Brain microvascular endothelial cell (primary cell): ENCODE measurements around the gene FAM120C.

Source experiments
- DNase-seq: peaks from one replicate; pipeline ENCODE4 v3.0.0-alpha.2; 2020
- H3K27ac ChIP-seq: fragments of 250-450 bp; sonication (Bioruptor Pico); 2 replicates; pipeline ENCODE4 v1.5.1; 2020; ENCODE audit warnings: mild to moderate bottlenecking, moderate library complexity
- H3K27me3 ChIP-seq: fragments of 250-450 bp; sonication (Bioruptor Pico); replicated peaks from 2 replicates; pipeline ENCODE4 v1.5.1; 2020; ENCODE audit warnings: mild to moderate bottlenecking
- H3K36me3 ChIP-seq: fragments of 250-450 bp; sonication (Bioruptor Pico); replicated peaks from 2 replicates; pipeline ENCODE4 v1.5.1; 2020; ENCODE audit warnings: mild to moderate bottlenecking
- H3K4me3 ChIP-seq: 2 replicates; pipeline ENCODE4 v1.5.1; 2011; ENCODE audit warnings: low read depth, mild to moderate bottlenecking, control low read depth, low read length, moderate library complexity
- CTCF ChIP-seq: IDR thresholded peaks from 2 replicates; pipeline ENCODE4 v1.5.1; 2011; ENCODE audit warnings: low read depth, mild to moderate bottlenecking, moderate library complexity, low read length, control low read depth, inconsistent platforms; ENCODE audit errors: missing control alignments
- in situ Hi-C: cut with HindIII; loops from 2 replicates; pipeline ENCODE4 v1.10.0; 2017; ENCODE audit warnings: low sequenced_read_pairs, low pct_ligation_motif_present

FAM120C gene

DNA sequence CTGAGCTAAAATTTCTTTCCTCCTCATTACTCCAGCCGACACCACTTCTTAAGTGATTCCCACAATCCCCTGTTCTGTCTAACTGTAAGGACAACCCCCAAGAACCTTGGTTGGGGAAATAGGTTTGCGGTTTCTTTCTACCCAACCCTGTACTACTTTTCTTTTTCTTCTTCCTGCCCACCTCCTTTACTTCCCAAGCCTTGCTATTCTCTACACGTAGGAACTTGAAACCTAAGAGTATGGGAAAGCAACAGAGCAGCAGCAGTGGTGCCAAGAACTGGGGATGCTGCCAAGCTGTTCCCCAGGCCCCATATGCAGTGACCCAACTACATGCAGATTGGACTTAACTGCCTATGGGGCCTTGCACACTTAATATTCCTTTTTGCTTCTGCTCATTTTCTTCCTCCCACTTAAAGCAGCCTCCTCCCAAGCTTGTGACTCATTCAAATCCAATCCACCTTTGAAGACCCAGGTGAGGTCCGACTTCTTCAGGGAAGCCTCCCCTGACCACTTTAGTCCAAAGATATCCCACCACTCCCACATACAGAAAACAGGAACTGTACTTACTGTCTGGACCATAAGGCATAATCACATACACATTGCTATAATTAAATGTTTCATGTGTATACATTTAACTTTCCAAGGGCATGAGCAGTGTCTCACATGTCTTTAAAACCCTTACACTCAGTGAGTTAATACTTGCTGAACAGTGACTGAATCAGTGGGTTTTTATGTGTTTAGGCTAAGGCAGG, 1.7 kb downstream of the FAM120C start:
- peak overlapping the region; percentile 8 for H3K27ac ChIP-seq

DNA sequence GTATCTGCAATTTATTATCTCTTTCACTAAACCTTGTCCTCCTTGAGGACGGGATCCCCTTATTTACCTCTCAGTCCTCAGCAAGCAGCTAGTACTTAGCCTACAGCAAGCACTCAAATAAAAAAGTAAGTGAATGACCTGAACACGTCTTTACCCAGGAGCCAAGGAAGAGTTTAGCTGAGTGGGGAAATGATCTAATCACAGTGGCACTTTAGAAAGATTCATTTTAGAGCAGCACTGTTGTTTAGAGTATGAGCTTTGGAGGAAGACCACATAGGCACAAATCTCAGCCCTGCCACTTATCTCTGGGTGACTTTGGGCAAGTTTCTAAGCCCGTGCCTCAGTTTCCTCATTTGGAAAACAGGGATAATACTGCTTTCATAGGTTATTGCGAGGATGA, 2.7 kb downstream of the FAM120C start:
- in situ Hi-C loops = no loop called here
- H3K27ac ChIP-seq = no peak overlapping the region
- no peaks in the 10 kb centered on the region for H3K36me3 ChIP-seq
- no peak for TF ChIP-seq CTCF
- H3K27me3 ChIP-seq = no peaks in the 10 kb centered on the region
- H3K4me3 ChIP-seq = peak overlapping the region; percentile 67
- no peak for DNase-seq

More for the DNA sequence above, 1.7 kb downstream of the FAM120C start:
- DNase-seq = no peak
- no peak for TF ChIP-seq CTCF
- in situ Hi-C loops = no loop called here
- H3K36me3 ChIP-seq = no peaks in the 10 kb centered on the region
- peak overlapping the region; percentile 67 for H3K4me3 ChIP-seq
- no peaks in the 10 kb centered on the region for H3K27me3 ChIP-seq

DNA sequence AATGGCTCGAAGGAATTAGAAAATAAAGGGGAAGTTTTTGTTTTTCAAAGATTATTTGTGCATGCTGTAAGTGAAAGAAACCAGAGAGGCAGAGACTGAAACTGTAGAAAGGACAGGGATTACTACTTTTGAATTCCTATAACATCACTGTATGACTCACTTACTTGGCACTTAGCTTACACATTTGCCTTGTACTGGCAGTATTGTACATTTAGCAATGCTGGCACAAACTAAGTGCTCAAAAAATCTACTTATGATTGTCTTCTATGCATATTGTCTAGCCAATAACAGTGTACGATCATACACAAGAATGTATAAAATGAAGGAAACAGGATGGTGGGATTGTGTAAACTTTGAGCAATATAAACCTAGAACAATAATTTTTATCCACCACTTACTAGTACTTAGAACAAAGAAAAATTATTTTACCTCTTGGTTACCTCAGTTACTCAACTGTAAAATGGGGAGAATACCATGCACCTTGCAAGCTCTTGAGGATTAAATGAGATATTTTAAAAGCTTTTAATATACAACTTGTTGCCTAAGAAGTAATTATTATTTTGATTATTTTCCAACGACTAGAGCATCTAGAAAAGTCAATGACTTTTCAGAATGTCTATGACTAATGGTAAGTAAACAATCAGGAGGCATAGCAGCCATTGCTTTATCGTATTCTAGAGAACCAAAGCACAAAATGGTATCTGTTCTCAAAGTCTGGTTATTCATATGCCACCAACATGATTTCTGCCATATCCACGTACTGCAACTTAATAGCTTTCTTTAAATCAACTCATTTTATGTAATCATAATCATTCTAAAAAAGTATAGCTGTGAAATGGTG, 4.7 kb downstream of the FAM120C start:
- Histone ChIP-seq H3K27ac (peak overlapping the region; percentile 21), H3K4me3 (no peak overlapping the region), H3K27me3 (no peaks in the 10 kb centered on the region), H3K36me3 (no peaks in the 10 kb centered on the region)
- DNase-seq = peak; percentile 43
- in situ Hi-C loops = no loop called here
- no peak for TF ChIP-seq CTCF

DNA sequence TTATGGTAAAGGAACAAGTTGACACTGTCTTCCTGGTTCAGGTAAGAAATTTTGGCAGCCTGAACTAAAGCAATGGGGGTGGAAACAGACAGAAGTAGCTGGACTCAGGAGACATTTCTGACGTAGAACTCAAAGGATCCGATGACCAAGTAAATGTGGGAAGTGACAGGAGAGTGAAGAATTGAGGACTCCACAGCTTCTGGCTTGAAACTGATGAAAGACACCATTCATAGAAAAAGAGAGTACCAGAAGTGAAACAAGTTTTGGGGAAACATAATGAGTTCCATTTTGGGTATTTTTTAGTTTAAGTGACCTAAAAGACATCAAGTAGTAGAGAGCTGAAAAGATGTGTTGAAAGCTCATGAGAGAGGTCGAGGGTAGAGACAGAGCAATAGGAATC, 5.7 kb downstream of the FAM120C start:
- H3K27ac ChIP-seq = no peak overlapping the region
- TF ChIP-seq CTCF = no peak

DNA sequence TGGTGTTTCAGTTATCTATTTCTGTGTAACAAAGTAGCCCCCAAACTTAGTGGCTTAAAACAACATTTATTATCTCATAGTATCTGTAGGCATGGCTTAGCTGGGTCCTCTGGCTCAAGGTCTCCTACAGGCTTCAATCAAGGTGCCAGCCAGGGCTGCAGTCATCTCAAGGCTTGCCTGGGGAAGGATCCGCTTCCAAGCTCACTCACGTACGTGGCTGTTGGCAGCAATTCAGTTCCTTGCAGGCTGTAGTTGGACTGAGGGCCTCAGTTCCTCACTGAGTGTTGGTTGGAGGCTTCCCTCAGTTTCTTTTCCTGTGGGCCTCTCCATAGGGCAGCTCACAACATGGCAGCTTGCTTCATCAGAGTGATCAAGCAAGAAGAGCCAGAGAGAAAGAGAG, 9.3 kb downstream of the FAM120C start:
- in situ Hi-C loops = no loop called here

More for the DNA sequence above, 5.7 kb downstream of the FAM120C start:
- Histone ChIP-seq H3K27me3 (no peaks in the 10 kb centered on the region), H3K36me3 (no peaks in the 10 kb centered on the region), H3K4me3 (no peak overlapping the region)
- in situ Hi-C loops = no loop called here
- no peak for DNase-seq

More for the DNA sequence above, 9.3 kb downstream of the FAM120C start:
- H3K36me3 ChIP-seq = no peaks in the 10 kb centered on the region
- TF ChIP-seq CTCF = no peak
- H3K4me3 ChIP-seq = no peak overlapping the region
- DNase-seq = no peak
- H3K27me3 ChIP-seq = no peaks in the 10 kb centered on the region
- no peak overlapping the region for H3K27ac ChIP-seq
